GM21529 (cell line): ENCODE data around the gene RAI1.
"Not testable (repeated sequence)": the region's sequence is repeated elsewhere in the genome, so short reads cannot be mapped to it uniquely, and the experiment has no call there.

Experiments used
- ATAC-seq: cut with Tn5 transposase; IDR thresholded peaks from one replicate; pipeline ENCODE4 v1.9.1; 2021; ENCODE audit not compliant: unreplicated experiment

RAI1 gene

GRCh38 chr17:17679243-17679642 lies 2.0 kb upstream of the RAI1 start:
- no peak for ATAC-seq

- ATAC-seq: no peak
Measured at GRCh38 chr17:17679748-17680147, 1.5 kb upstream of the RAI1 start.

GRCh38 chr17:17680477-17681186 lies 626 bp upstream of the RAI1 start:
- no peak for ATAC-seq

- ATAC-seq: peak; percentile 16
Measured at GRCh38 chr17:17681744-17682292, 560 bp downstream of the RAI1 start.

- peak; percentile 39 for ATAC-seq
Measured at GRCh38 chr17:17682293-17682736, 1.1 kb downstream of the RAI1 start.

- ATAC-seq: peak; percentile 32
Measured at GRCh38 chr17:17682737-17683680, 1.8 kb downstream of the RAI1 start.

- ATAC-seq: no peak
Measured at GRCh38 chr17:17683710-17684365, 2.6 kb downstream of the RAI1 start.

- no peak for ATAC-seq
Measured at GRCh38 chr17:17684906-17685774, 3.9 kb downstream of the RAI1 start.

GRCh38 chr17:17685775-17686291 lies 4.6 kb downstream of the RAI1 start:
- ATAC-seq: no peak

- no peak for ATAC-seq
Measured at GRCh38 chr17:17689312-17689711, 8.1 kb downstream of the RAI1 start.

- ATAC-seq: not testable (repeated sequence)
Measured at GRCh38 chr17:17690233-17690632, 9.0 kb downstream of the RAI1 start.

- ATAC-seq: peak; percentile 41
Measured at GRCh38 chr17:17691468-17692263, 10.4 kb downstream of the RAI1 start.

GRCh38 chr17:17692353-17693252 lies 11.3 kb downstream of the RAI1 start:
- no peak for ATAC-seq

GRCh38 chr17:17693253-17694168 lies 12.3 kb downstream of the RAI1 start:
- no peak for ATAC-seq

GRCh38 chr17:17694169-17695081 lies 13.2 kb downstream of the RAI1 start:
- ATAC-seq: peak; percentile 45

- no peak for ATAC-seq
Measured at GRCh38 chr17:17696085-17696484, 14.8 kb downstream of the RAI1 start.
